GM12875 (cell line): ENCODE data around the gene CRACR2A.

ENCODE experiments used
- H3K4me3 ChIP-seq: one replicate; pipeline ENCODE4 v1.5.1; 2011; ENCODE audit warnings: low read depth, low read length, control low read depth
- TF ChIP-seq, protein P1 (sequence below): IDR thresholded peaks from 2 replicates; pipeline ENCODE4 v1.5.1; 2011; ENCODE audit warnings: low read depth, mild to moderate bottlenecking, control low read depth, inconsistent platforms, low read length, moderate library complexity, borderline replicate concordance; ENCODE audit not compliant: insufficient read depth

CRACR2A gene

DNA sequence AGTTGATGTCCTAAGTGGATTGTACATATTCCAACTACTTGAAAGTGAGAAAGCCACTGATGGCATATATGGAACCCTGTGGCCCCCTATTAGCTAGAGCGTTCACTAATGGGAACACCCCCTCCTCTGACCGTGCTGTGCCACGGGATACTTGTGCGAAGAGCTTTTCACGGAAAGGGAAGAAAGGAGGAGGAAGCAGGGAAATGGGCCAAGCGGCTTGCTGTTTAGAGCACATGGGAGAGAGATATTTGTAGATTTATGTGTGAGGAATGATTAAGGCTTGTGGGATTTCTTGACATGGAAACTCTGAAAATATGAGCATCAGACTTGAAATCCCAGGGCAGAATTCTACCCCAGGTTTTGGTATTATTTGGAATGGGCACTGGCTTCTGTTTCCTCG lies 132.1 kb downstream of the CRACR2A start:
- TF ChIP-seq, protein P1, sequence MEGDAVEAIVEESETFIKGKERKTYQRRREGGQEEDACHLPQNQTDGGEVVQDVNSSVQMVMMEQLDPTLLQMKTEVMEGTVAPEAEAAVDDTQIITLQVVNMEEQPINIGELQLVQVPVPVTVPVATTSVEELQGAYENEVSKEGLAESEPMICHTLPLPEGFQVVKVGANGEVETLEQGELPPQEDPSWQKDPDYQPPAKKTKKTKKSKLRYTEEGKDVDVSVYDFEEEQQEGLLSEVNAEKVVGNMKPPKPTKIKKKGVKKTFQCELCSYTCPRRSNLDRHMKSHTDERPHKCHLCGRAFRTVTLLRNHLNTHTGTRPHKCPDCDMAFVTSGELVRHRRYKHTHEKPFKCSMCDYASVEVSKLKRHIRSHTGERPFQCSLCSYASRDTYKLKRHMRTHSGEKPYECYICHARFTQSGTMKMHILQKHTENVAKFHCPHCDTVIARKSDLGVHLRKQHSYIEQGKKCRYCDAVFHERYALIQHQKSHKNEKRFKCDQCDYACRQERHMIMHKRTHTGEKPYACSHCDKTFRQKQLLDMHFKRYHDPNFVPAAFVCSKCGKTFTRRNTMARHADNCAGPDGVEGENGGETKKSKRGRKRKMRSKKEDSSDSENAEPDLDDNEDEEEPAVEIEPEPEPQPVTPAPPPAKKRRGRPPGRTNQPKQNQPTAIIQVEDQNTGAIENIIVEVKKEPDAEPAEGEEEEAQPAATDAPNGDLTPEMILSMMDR: no peak
- no peak overlapping the region for H3K4me3 ChIP-seq

DNA sequence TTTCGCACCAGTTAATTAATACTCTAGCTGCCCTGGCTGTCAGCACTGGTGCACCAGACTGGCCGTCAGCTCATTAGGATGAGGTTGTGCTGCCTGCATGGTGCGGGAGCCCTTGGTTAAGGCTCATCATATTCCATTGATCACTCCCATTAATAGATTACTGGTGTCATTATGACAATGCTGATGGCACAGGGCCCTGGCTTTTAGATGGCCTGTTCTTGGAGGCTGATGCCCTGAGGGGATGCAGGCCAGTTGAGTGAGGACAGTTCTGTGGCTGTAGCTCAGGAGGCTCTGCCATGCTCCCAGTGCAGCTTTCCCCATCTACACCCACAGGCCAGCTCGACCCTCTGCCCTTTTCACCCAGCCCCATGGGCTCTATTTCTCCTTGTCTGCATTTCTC lies 135.3 kb downstream of the CRACR2A start:
- H3K4me3 ChIP-seq: no peak overlapping the region
- TF ChIP-seq, protein P1: no peak

DNA sequence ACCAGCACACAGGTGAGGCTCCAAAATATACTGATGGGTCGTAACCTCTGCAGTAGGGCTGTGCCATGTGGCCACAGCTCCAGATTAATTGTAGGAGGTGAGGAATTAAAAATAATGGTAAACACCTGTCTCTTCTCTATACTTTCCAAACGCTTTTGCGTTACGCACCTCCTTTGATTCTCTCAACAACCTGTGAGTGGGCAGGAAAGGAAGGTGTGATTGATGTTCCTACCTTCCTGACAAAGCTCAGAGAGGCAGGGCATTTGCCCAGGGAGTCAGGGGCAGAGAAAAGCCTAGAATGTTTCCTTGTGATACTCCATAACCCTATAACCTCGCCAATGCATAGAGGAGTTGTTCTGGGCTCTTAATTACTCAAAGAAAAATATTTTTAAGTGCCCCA lies 137.0 kb downstream of the CRACR2A start:
- TF ChIP-seq, protein P1: no peak
- no peak overlapping the region for H3K4me3 ChIP-seq

DNA sequence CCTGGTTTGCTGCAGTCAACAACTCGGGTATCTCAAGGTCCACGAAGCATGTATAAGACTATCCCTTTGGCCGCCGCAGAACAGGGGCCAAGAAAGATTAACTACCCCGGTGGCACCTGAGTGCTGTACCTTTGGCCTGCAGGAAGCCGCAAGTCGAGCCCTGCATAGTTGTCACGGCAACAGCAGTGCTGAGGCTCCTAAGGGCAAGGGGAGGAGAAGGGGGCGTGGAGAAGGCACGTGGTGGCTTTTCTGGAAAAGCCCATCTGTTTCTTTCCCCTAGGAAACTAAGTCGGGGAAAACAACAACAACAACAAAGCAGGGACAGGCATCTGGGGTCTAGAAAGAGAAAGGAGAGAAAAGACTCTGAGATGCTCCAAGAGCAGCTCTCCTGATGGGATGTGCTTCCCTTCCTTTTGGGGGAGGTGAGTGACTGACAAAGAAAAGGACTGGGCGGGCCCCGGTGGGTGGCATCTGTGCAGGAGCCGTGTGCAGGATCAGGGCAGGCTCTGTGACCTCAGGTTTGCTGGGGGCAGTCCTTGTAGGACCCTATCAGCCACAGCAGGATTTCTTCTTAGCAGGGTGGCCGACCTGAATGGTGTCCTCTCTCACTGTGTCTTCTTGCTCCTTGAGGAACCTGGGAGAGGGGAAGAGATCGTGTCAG lies 138.0 kb downstream of the CRACR2A start:
- TF ChIP-seq, protein P1: no peak
- no peak overlapping the region for H3K4me3 ChIP-seq

DNA sequence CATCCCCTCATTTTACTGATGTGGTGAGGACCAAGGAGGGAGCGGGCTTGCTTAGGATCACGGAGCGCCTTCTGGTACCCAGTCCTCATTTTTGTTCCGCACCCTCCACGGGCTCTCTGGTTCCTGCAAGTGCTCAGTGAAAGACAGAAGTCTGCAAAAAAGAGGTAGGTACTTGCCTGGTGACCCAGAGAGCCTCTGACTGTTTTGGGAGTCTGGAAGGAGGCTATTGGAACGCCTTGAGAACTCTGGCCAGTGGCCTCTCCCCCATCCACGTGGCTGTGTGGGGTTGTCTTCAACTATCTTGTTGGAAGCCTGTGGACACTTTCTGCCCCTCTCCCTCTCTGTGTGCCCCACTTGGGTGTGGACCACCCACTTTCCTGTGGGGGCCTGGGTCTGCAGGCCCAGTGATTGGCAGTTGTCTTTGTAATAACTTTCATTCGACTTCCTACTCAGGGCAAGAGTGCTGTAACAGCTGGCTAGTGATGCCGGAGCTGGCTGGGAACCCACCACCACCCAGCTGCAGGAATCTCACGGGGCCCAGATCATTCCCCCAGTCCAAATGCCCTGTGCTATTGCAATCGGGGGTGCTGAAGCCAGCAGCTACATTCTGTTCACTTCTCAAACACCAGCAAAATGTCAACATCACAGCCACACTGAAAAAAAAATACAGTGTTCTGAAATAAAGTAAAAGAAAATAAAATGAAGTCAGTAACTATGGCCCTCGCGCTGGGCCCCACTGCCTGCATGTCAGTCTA lies 139.1 kb downstream of the CRACR2A start:
- no peak overlapping the region for H3K4me3 ChIP-seq
- TF ChIP-seq, protein P1: no peak

DNA sequence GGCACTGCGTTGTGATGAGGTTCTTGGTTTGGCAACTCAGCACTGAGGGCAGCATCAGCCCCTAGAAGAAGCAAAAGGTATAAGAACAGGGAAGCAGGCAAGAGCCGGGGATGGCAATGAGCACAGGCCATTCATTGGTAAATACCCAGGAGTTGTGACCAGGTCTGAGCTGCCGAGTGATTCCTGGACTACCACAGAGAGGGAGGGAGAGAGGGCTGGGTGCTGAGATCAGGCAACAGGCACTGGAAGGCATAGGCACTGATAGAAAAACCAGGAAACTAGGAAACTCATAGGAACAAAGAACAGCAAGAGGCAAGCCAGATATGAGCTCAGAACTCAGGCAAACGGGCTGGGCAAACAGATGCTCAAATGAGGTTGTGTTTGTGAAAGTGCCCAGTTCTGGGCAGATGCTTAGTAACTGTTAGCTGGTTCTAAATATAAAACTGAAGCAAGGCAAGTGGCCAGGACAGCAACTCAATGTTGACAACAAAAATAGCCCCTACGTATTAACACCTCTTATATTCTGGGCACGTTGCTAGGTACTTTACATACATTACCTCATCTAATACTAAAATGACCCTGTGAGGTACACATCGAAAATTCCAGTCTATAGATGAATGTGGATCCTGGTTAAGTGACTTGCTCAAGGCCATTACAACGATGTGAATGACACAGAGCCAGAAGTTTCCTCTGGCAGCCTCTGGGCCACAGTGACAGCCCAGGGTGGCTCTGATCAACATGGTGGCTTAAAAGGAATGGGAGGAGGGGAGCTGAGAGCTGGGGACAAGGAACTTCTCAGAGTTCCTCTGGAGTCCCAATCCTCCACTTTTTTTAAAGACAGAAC lies 140.8 kb downstream of the CRACR2A start:
- no peak overlapping the region for H3K4me3 ChIP-seq
- TF ChIP-seq, protein P1: no peak
